Liver (tissue), 9 donors: ENCODE measurements around the gene ADAT2. TPM values are rescaled to one million over a fixed set of nuclear protein-coding genes. Genes with fewer than 3 reads are reported as not detected.

Experiments used
- DNase-seq: peaks from one replicate; pipeline ENCODE4 v3.0.0-alpha.2; 2017; ENCODE audit warnings: low spot score
- H3K27ac ChIP-seq, 2 donors: one replicate each; pipeline ENCODE4 v1.7.0; 2013; ENCODE audit warnings: inconsistent platforms in 2 of 2, low read length in 2 of 2, control low read depth in 1 of 2, low read depth in 1 of 2, mild to moderate bottlenecking in 1 of 2
- H3K27me3 ChIP-seq, 4 donors: one replicate each; pipeline versions ENCODE4 v1.6.1 to v1.7.0; 2013; ENCODE audit warnings: low read length in 3 of 4, inconsistent platforms in 1 of 4, mild to moderate bottlenecking in 1 of 4, moderate library complexity in 1 of 4; ENCODE audit not compliant: control insufficient read depth in 4 of 4, insufficient read depth in 4 of 4
- H3K36me3 ChIP-seq, 4 donors: one replicate each; pipeline versions ENCODE4 v1.6.1 to v1.7.0; 2013; ENCODE audit warnings: low read length in 3 of 4, mild to moderate bottlenecking in 3 of 4, low read depth in 1 of 4, moderate library complexity in 1 of 4; ENCODE audit not compliant: control insufficient read depth in 4 of 4, insufficient read depth in 3 of 4
- H3K4me1 ChIP-seq, 4 donors: one replicate each; pipeline versions ENCODE4 v1.6.1 to v1.7.0; 2013; ENCODE audit warnings: low read length in 3 of 4, mild to moderate bottlenecking in 3 of 4, moderate library complexity in 1 of 4; ENCODE audit not compliant: control insufficient read depth in 4 of 4, insufficient read depth in 4 of 4
- H3K4me3 ChIP-seq, 3 donors: one replicate each; pipeline versions ENCODE4 v1.6.1 to v1.7.0; 2013; ENCODE audit warnings: low read length in 3 of 3, control low read depth in 1 of 3, low read depth in 1 of 3, mild to moderate bottlenecking in 1 of 3
- H3K9ac ChIP-seq, 2 donors: one replicate each; pipeline ENCODE4 v1.7.0; 2013; ENCODE audit warnings: low read length in 2 of 2, mild to moderate bottlenecking in 2 of 2, moderate library complexity in 2 of 2, control low read depth in 1 of 2, low read depth in 1 of 2
- H3K9me3 ChIP-seq, 4 donors: one replicate each; pipeline versions ENCODE4 v1.6.1 to v1.7.0; 2013; ENCODE audit warnings: low read length in 3 of 4; ENCODE audit not compliant: control insufficient read depth in 4 of 4
- ATF3 ChIP-seq: IDR thresholded peaks from 2 replicates; pipeline ENCODE4 v1.6.1; 2016; ENCODE audit warnings: antibody characterized with exemption
- EGR1 ChIP-seq, 2 donors: IDR thresholded peaks; 2 replicates each; pipeline ENCODE4 v1.6.1; 2016 to 2018; ENCODE audit warnings: antibody characterized with exemption in 2 of 2, low read depth in 2 of 2
- FOXA2 ChIP-seq: IDR thresholded peaks from 2 replicates; pipeline ENCODE4 v1.6.1; 2016; ENCODE audit warnings: antibody characterized with exemption
- GABPA ChIP-seq, 2 donors: IDR thresholded peaks in 1 of 2; conservative IDR thresholded peaks in 1 of 2; 2 replicates each; pipeline ENCODE4 v1.6.1; 2016; ENCODE audit warnings: antibody characterized with exemption in 2 of 2, mild to moderate bottlenecking in 1 of 2, moderate library complexity in 1 of 2
- HNF4G ChIP-seq: IDR thresholded peaks from 2 replicates; pipeline ENCODE4 v1.6.1; 2016; ENCODE audit warnings: antibody characterized with exemption
- JUND ChIP-seq, 2 donors: IDR thresholded peaks; 2 replicates each; pipeline ENCODE4 v1.6.1; 2016; ENCODE audit warnings: antibody characterized with exemption in 2 of 2
- RAD21 ChIP-seq, 2 donors: IDR thresholded peaks; 2 replicates each; pipeline ENCODE4 v1.6.1; 2016; ENCODE audit warnings: antibody characterized with exemption in 2 of 2, mild to moderate bottlenecking in 2 of 2
- RXRA ChIP-seq, 2 donors: IDR thresholded peaks; 2 replicates each; pipeline ENCODE4 v1.6.1; 2017 to 2018; ENCODE audit warnings: antibody characterized with exemption in 2 of 2, mild to moderate bottlenecking in 1 of 2
- SP1 ChIP-seq: IDR thresholded peaks from 2 replicates; pipeline ENCODE4 v1.6.1; 2018; ENCODE audit warnings: antibody characterized with exemption, mild to moderate bottlenecking
- TAF1 ChIP-seq: conservative IDR thresholded peaks from 2 replicates; pipeline ENCODE4 v1.6.1; 2016; ENCODE audit warnings: antibody characterized with exemption, mild to moderate bottlenecking
- YY1 ChIP-seq: IDR thresholded peaks from 2 replicates; pipeline ENCODE4 v1.6.1; 2016; ENCODE audit warnings: antibody characterized with exemption, mild to moderate bottlenecking
- WGBS: extraction: QIAGEN DNeasy Blood & Tissue Kit; methylation state at CpG from one replicate; pipeline ENCODE4 v1.1.7; 2013; 5-methylcytosine and 5-hydroxymethylcytosine counted together
- polyA plus RNA-seq, 2 donors: library from polyadenylated mRNA; stranded (reverse) in 1 of 2; unstranded in 1 of 2; fragments of 200-250 nt in 1 of 2; fragments of >200 nt in 1 of 2; fragmentation: Nextera tagmentation in 1 of 2; extraction: Ambion mirVana in 1 of 2; gene quantifications; one replicate each; pipeline versions ENCODE4 v1.2.1 to v1.2.3, GENCODE V29; 2013 to 2015
- total RNA-seq, 2 donors: library from RNA; depleted of rRNA; stranded (reverse); fragments of >200 nt; gene quantifications; one replicate each; pipeline ENCODE4 v1.2.3, GENCODE V29; 2014
- TF ChIP-seq, protein P1 (sequence below): IDR thresholded peaks from 2 replicates; pipeline ENCODE4 v1.6.1; 2016; ENCODE audit warnings: antibody characterized with exemption
- TF ChIP-seq, protein P2 (sequence below): IDR thresholded peaks from 2 replicates; pipeline ENCODE4 v1.6.1; 2016; ENCODE audit warnings: antibody characterized with exemption
- TF ChIP-seq, protein P3 (sequence below): fragments of 150-350 bp; IDR thresholded peaks from 2 replicates; pipeline ENCODE4 v1.5.1; 2017; ENCODE audit warnings: improper control_type of control experiment, low read depth, low read length; ENCODE audit not compliant: missing input control
- TF ChIP-seq, protein P4 (sequence below): IDR thresholded peaks from 2 replicates; pipeline ENCODE4 v1.6.1; 2016; ENCODE audit warnings: antibody characterized with exemption, mild to moderate bottlenecking
- donor health status: healthy.
- donor health status: healthy.
- donor health status: healthy.
- donor health status: healthy.
- donor health status: healthy.

ADAT2 gene
- total and polyA plus RNA-seq, 4 donors = 1.4 to 3.7 (median 2.5) TPM

- TF ChIP-seq, protein P1, sequence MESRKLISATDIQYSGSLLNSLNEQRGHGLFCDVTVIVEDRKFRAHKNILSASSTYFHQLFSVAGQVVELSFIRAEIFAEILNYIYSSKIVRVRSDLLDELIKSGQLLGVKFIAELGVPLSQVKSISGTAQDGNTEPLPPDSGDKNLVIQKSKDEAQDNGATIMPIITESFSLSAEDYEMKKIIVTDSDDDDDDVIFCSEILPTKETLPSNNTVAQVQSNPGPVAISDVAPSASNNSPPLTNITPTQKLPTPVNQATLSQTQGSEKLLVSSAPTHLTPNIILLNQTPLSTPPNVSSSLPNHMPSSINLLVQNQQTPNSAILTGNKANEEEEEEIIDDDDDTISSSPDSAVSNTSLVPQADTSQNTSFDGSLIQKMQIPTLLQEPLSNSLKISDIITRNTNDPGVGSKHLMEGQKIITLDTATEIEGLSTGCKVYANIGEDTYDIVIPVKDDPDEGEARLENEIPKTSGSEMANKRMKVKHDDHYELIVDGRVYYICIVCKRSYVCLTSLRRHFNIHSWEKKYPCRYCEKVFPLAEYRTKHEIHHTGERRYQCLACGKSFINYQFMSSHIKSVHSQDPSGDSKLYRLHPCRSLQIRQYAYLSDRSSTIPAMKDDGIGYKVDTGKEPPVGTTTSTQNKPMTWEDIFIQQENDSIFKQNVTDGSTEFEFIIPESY = no peak
- TF ChIP-seq GABPA (IDR thresholded peaks at IDR 0.05 in 1 of 2, conservative IDR thresholded peaks at IDR 0.05 in 1 of 2) (no peak), FOXA2 (no peak), HNF4G (no peak)
Observed at GRCh38 chr6:143376861-143377260, 73.6 kb downstream of the ADAT2 start (continued).

GRCh38 chr6:143376375-143376774, 74.1 kb downstream of the ADAT2 start:
- 94% methylated on average over 3 of the region's 3 CpGs for WGBS
- no peak for TF ChIP-seq EGR1 (IDR thresholded peaks at IDR 0.05; ENCODE audit: low read depth in 2 of 2)
- TF ChIP-seq, protein P2, sequence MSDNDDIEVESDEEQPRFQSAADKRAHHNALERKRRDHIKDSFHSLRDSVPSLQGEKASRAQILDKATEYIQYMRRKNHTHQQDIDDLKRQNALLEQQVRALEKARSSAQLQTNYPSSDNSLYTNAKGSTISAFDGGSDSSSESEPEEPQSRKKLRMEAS = no peak
- no peak for TF ChIP-seq FOXA2
- TF ChIP-seq GABPA (IDR thresholded peaks at IDR 0.05 in 1 of 2, conservative IDR thresholded peaks at IDR 0.05 in 1 of 2) = no peak
- no peak for TF ChIP-seq SP1
- TF ChIP-seq ATF3 = no peak
- TF ChIP-seq RAD21 (IDR thresholded peaks at IDR 0.05) = no peak
- no peak for TF ChIP-seq HNF4G
- no peak for TF ChIP-seq JUND (IDR thresholded peaks at IDR 0.05)
- TF ChIP-seq, protein P3, sequence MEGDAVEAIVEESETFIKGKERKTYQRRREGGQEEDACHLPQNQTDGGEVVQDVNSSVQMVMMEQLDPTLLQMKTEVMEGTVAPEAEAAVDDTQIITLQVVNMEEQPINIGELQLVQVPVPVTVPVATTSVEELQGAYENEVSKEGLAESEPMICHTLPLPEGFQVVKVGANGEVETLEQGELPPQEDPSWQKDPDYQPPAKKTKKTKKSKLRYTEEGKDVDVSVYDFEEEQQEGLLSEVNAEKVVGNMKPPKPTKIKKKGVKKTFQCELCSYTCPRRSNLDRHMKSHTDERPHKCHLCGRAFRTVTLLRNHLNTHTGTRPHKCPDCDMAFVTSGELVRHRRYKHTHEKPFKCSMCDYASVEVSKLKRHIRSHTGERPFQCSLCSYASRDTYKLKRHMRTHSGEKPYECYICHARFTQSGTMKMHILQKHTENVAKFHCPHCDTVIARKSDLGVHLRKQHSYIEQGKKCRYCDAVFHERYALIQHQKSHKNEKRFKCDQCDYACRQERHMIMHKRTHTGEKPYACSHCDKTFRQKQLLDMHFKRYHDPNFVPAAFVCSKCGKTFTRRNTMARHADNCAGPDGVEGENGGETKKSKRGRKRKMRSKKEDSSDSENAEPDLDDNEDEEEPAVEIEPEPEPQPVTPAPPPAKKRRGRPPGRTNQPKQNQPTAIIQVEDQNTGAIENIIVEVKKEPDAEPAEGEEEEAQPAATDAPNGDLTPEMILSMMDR = no peak
- no peak for TF ChIP-seq RXRA (IDR thresholded peaks at IDR 0.05)
- TF ChIP-seq, protein P4, sequence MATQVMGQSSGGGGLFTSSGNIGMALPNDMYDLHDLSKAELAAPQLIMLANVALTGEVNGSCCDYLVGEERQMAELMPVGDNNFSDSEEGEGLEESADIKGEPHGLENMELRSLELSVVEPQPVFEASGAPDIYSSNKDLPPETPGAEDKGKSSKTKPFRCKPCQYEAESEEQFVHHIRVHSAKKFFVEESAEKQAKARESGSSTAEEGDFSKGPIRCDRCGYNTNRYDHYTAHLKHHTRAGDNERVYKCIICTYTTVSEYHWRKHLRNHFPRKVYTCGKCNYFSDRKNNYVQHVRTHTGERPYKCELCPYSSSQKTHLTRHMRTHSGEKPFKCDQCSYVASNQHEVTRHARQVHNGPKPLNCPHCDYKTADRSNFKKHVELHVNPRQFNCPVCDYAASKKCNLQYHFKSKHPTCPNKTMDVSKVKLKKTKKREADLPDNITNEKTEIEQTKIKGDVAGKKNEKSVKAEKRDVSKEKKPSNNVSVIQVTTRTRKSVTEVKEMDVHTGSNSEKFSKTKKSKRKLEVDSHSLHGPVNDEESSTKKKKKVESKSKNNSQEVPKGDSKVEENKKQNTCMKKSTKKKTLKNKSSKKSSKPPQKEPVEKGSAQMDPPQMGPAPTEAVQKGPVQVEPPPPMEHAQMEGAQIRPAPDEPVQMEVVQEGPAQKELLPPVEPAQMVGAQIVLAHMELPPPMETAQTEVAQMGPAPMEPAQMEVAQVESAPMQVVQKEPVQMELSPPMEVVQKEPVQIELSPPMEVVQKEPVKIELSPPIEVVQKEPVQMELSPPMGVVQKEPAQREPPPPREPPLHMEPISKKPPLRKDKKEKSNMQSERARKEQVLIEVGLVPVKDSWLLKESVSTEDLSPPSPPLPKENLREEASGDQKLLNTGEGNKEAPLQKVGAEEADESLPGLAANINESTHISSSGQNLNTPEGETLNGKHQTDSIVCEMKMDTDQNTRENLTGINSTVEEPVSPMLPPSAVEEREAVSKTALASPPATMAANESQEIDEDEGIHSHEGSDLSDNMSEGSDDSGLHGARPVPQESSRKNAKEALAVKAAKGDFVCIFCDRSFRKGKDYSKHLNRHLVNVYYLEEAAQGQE = no peak
- no peak for TF ChIP-seq YY1
- no peak for TF ChIP-seq TAF1
- H3K9me3 ChIP-seq = no peaks in the 10 kb centered on the region
- H3K4me1 ChIP-seq = no peaks in the 10 kb centered on the region
- no peak overlapping the region for H3K9ac ChIP-seq
- H3K36me3 ChIP-seq = no peaks in the 10 kb centered on the region
- DNase-seq = no peak
- H3K27me3 ChIP-seq = no peaks in the 10 kb centered on the region
- no peak overlapping the region for H3K4me3 ChIP-seq
- no peak overlapping the region for H3K27ac ChIP-seq
